Endometrium (tissue), 2 donors: Measurements from ENCODE around the gene GPBAR1.
"Not testable (repeated sequence)": the region's sequence is repeated elsewhere in the genome, so short reads cannot be mapped to it uniquely, and the experiment has no call there.

Experiments used
- FAIRE-seq: peaks from 2 replicates; lab custom pipeline; 2012; peaks lifted over from hg19 to GRCh38; lab: Jason Lieb, UNC
- donor health status: control.
- donor health status: control.

GPBAR1 gene

GRCh38 chr2:218267259-218267658 lies 6.4 kb downstream of the GPBAR1 start:
- FAIRE-seq = no peak

- peak; percentile 100 for FAIRE-seq
Measured at GRCh38 chr2:218269900-218270720, 9.3 kb downstream of the GPBAR1 start, which contains the start of the genes AAMP and PNKD. Gene AAMP, minus strand, starts transcription at chr2:218270137. Its CDS starts 51 bp downstream, at chr2:218270086. Gene PNKD, plus strand, starts transcription at chr2:218270519. Its CDS starts 17 bp downstream, at chr2:218270536.

- no peak for FAIRE-seq
Measured at GRCh38 chr2:218270721-218271486, 10.1 kb downstream of the GPBAR1 start.

- no peak for FAIRE-seq
Measured at GRCh38 chr2:218271487-218271797, 10.6 kb downstream of the GPBAR1 start.

- no peak for FAIRE-seq
Measured at GRCh38 chr2:218271865-218272530, 11.2 kb downstream of the GPBAR1 start.

- no peak for FAIRE-seq
Measured at GRCh38 chr2:218272531-218273212, 11.9 kb downstream of the GPBAR1 start.

GRCh38 chr2:218273214-218273907 lies 12.5 kb downstream of the GPBAR1 start:
- not testable (repeated sequence) for FAIRE-seq

- no peak for FAIRE-seq
Measured at GRCh38 chr2:218273908-218274249, 13.1 kb downstream of the GPBAR1 start.

- no peak for FAIRE-seq
Measured at GRCh38 chr2:218274586-218274985, 13.8 kb downstream of the GPBAR1 start.

GRCh38 chr2:218275371-218276072 lies 14.7 kb downstream of the GPBAR1 start:
- FAIRE-seq = no peak

GRCh38 chr2:218276986-218277755 lies 16.4 kb downstream of the GPBAR1 start:
- FAIRE-seq = no peak

GRCh38 chr2:218277921-218278320 lies 17.1 kb downstream of the GPBAR1 start:
- no peak for FAIRE-seq

GRCh38 chr2:218278531-218279360 lies 17.9 kb downstream of the GPBAR1 start:
- FAIRE-seq = no peak

- FAIRE-seq = no peak
Measured at GRCh38 chr2:218280260-218280870, 19.6 kb downstream of the GPBAR1 start.

GRCh38 chr2:218281449-218281848 lies 20.6 kb downstream of the GPBAR1 start:
- FAIRE-seq = no peak

- FAIRE-seq = no peak
Measured at GRCh38 chr2:218282173-218282991, 21.6 kb downstream of the GPBAR1 start.

- no peak for FAIRE-seq
Measured at GRCh38 chr2:218284106-218284811, 23.4 kb downstream of the GPBAR1 start.
